Glutamatergic neuron (in vitro differentiated cells): ENCODE measurements around the gene ATRN. TPM values are rescaled to one million over a fixed set of nuclear protein-coding genes. Genes with fewer than 3 reads are reported as not detected.

Experiments used
- DNase-seq: peaks from one replicate; pipeline ENCODE4 v3.0.0; 2022
- H3K27ac Mint-ChIP-seq: one replicate; pipeline ENCODE4 v1.8.0; 2020; ENCODE audit warnings: mild to moderate bottlenecking, mixed read lengths, inconsistent platforms; ENCODE audit not compliant: unreplicated experiment
- H3K27me3 Mint-ChIP-seq: one replicate; pipeline ENCODE4 v1.8.0; 2020; ENCODE audit warnings: mild to moderate bottlenecking, moderate library complexity, mixed read lengths, inconsistent platforms; ENCODE audit not compliant: unreplicated experiment
- H3K36me3 Mint-ChIP-seq: one replicate; pipeline ENCODE4 v1.8.0; 2020; ENCODE audit warnings: mild to moderate bottlenecking, mixed read lengths, inconsistent platforms; ENCODE audit not compliant: unreplicated experiment
- H3K4me1 Mint-ChIP-seq: one replicate; pipeline ENCODE4 v1.8.0; 2020; ENCODE audit warnings: mild to moderate bottlenecking, low read depth, mixed read lengths, inconsistent platforms; ENCODE audit not compliant: unreplicated experiment
- H3K4me3 Mint-ChIP-seq: one replicate; pipeline ENCODE4 v1.8.0; 2020; ENCODE audit warnings: mild to moderate bottlenecking, mixed read lengths, inconsistent platforms; ENCODE audit not compliant: unreplicated experiment
- H3K9me3 Mint-ChIP-seq: one replicate; pipeline ENCODE4 v1.8.0; 2020; ENCODE audit warnings: mild to moderate bottlenecking, moderate library complexity, mixed read lengths, inconsistent platforms; ENCODE audit not compliant: unreplicated experiment
- total RNA-seq: library from RNA; stranded (reverse); fragmentation: NEBNext Ultra II Directional; extraction: Animal tissue kit (Norgen Biotek cat#: 25700); gene quantifications from one replicate; pipeline ENCODE4 v1.2.1, GENCODE V29; 2021; ENCODE audit not compliant: unreplicated experiment
- TF ChIP-seq, protein P1 (sequence below): fragments of 200-600 bp; sonication (generic); IDR thresholded peaks from one replicate; pipeline ENCODE4 v1.5.0; 2021; ENCODE audit not compliant: partially characterized antibody, unreplicated experiment

The ATRN gene
- total RNA-seq, 1 donor from 2014 or later = 31.1 TPM

DNA sequence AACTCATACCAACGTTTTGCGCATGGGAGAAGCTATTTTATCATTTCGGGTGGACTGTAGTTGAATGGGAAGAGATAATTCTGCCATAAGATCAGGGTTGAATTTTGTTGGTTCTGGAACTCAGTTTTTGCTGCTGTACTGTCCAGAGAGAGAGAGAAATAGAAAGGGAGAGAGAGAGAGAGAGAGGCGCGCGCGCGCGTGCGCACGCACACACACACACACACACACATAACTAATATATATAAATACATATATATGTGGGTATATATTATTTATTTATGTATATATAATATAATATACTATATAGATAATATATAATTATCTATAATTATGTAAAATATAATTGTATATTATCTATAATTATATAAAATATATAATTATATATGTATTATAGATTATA, 21.9 kb downstream of the ATRN start:
- DNase-seq = no peak
- no peaks in the 10 kb centered on the region for H3K27me3 Mint-ChIP-seq
- no peak overlapping the region for H3K27ac Mint-ChIP-seq
- H3K4me3 Mint-ChIP-seq = no peak overlapping the region
- no peaks in the 10 kb centered on the region for H3K4me1 Mint-ChIP-seq
- H3K9me3 Mint-ChIP-seq = peaks cover 6% of the 10 kb centered on the region
- H3K36me3 Mint-ChIP-seq = peaks cover 25% of the 10 kb centered on the region
- TF ChIP-seq, protein P1, sequence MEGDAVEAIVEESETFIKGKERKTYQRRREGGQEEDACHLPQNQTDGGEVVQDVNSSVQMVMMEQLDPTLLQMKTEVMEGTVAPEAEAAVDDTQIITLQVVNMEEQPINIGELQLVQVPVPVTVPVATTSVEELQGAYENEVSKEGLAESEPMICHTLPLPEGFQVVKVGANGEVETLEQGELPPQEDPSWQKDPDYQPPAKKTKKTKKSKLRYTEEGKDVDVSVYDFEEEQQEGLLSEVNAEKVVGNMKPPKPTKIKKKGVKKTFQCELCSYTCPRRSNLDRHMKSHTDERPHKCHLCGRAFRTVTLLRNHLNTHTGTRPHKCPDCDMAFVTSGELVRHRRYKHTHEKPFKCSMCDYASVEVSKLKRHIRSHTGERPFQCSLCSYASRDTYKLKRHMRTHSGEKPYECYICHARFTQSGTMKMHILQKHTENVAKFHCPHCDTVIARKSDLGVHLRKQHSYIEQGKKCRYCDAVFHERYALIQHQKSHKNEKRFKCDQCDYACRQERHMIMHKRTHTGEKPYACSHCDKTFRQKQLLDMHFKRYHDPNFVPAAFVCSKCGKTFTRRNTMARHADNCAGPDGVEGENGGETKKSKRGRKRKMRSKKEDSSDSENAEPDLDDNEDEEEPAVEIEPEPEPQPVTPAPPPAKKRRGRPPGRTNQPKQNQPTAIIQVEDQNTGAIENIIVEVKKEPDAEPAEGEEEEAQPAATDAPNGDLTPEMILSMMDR = no peak

DNA sequence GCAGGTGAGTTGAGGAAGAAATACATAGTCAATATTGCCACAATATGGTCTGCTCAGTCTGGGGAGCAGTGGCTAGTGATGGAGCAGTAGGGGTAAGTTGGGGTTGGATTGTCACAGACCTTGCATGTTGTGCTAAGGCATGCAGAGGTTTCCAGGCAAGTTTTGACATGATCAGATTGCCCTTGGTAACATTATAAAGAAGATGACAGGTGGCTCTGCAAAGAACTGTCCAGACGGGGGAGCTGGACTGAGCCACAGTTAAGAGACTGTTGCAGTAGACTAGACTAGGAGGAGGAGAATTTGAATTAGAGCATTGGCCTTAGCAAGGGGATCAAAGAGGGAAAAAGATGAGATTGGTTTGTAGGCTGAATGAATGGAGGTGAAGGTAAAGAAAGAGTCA, 23.4 kb downstream of the ATRN start:
- H3K36me3 Mint-ChIP-seq = peaks cover 19% of the 10 kb centered on the region
- peaks cover 6% of the 10 kb centered on the region for H3K9me3 Mint-ChIP-seq
- TF ChIP-seq, protein P1 = no peak
- no peak overlapping the region for H3K4me3 Mint-ChIP-seq
- DNase-seq = no peak
- H3K4me1 Mint-ChIP-seq = no peaks in the 10 kb centered on the region
- no peak overlapping the region for H3K27ac Mint-ChIP-seq
- no peaks in the 10 kb centered on the region for H3K27me3 Mint-ChIP-seq

DNA sequence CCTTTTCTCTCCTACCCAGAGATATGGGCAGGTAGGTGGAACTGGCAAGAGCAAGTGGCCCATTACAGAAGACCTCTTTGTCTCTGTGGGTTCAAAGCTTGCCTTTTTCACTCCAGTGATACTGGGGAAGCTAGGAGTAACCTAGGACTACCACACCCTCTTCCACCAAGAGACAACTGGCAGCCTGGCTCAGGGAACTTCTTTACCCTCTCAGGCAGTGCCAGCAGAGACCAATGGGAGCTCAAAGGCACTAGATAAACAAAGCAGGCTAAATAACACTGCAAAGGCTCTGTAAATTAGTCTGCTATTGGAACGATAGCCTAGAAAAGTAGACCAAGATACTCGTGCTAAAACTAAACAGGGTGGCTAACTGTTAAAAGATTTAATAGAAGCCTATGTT, 32.1 kb downstream of the ATRN start:
- TF ChIP-seq, protein P1 = no peak
- Mint-ChIP-seq H3K9me3 (no peaks in the 10 kb centered on the region), H3K4me1 (no peaks in the 10 kb centered on the region), H3K27me3 (no peaks in the 10 kb centered on the region), H3K36me3 (no peaks in the 10 kb centered on the region), H3K27ac (no peak overlapping the region), H3K4me3 (no peak overlapping the region)
- DNase-seq = no peak

DNA sequence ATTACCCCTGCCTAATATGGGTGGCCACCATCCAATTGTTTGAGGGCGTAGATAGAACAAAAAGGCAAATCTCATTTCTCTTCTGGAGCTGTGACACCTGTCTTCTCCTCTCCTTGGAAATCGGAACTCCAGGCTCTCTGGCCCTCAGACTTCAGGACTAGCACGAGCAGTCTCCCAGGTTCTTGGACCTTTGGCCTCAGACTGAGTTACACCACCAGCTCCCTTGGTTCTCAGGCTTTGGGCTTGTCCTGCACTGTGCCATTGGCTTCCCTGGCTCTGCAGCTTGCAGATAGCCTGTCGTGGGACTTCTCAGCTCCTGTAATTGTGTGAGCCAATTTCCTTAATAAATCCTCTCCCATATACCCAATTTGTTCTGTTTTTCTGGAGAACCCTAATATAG, 34.3 kb downstream of the ATRN start:
- no peak overlapping the region for H3K4me3 Mint-ChIP-seq
- H3K27me3 Mint-ChIP-seq = no peaks in the 10 kb centered on the region
- TF ChIP-seq, protein P1 = no peak
- no peak overlapping the region for H3K27ac Mint-ChIP-seq
- H3K4me1 Mint-ChIP-seq = no peaks in the 10 kb centered on the region
- no peak for DNase-seq
- no peaks in the 10 kb centered on the region for H3K36me3 Mint-ChIP-seq
- H3K9me3 Mint-ChIP-seq = no peaks in the 10 kb centered on the region

DNA sequence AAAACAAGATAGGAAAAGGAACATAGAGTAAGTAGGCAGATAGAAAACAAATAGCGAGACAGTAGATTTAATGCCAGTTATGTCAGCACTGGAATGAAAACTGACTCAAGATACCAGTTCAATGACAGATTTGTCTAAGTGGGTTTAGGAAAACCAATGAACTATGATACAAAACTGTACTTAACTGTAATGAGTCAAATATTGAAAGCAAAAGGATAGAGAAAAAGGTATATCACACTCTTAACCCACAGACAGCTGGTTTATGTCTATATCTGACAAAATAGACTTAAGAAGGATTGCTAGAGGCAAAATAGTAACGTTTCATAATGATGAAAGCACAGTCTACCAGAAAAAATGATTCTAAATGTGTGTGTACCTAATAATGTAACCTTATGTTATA, 38.2 kb downstream of the ATRN start:
- no peaks in the 10 kb centered on the region for H3K27me3 Mint-ChIP-seq
- no peak overlapping the region for H3K4me3 Mint-ChIP-seq
- peaks cover 6% of the 10 kb centered on the region for H3K4me1 Mint-ChIP-seq
- H3K27ac Mint-ChIP-seq = no peak overlapping the region
- H3K36me3 Mint-ChIP-seq = no peaks in the 10 kb centered on the region
- TF ChIP-seq, protein P1 = no peak
- peaks cover 4% of the 10 kb centered on the region for H3K9me3 Mint-ChIP-seq
- DNase-seq = no peak
